Measurements from ENCODE around the gene ANO4. TPM values are rescaled to one million over a fixed set of nuclear protein-coding genes. Genes with fewer than 3 reads are reported as not detected.

ANO4 gene
- total RNA-seq, 1 donor from 2014 or later: not detected

DNA sequence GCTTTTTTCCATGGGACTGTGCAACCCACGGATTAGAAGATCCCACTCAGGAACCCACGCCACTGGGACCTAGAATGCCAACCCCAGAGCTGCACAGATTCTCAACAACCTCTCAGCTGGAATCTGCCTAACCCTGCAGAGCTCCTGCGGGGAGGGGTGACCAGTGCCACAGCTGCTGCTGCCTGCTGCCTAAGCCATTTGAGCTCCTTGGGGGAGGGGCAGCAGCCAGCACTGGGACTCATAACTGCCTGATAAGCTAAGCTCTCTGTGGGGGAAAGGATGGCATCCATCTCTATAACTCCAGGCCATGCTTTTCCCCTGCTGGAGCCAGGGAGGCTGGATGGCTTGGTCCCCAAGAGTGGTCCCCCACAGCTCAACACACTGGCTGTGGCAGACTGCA lies 232.6 kb downstream of the ANO4 start:
- H3K36me3 Mint-ChIP-seq (ENCODE audit: low read depth): no peaks in the 10 kb centered on the region
- no peaks in the 10 kb centered on the region for H3K27me3 Mint-ChIP-seq
- no peak overlapping the region for H3K4me3 Mint-ChIP-seq
- no peak for DNase-seq
- H3K9me3 Mint-ChIP-seq: peaks cover 25% of the 10 kb centered on the region
- H3K27ac Mint-ChIP-seq: no peak overlapping the region
- intact Hi-C loops (cut with micrococcal nuclease): no loop called here
- POLR2A ChIA-PET: no interaction called here
- TF ChIP-seq, protein P1, sequence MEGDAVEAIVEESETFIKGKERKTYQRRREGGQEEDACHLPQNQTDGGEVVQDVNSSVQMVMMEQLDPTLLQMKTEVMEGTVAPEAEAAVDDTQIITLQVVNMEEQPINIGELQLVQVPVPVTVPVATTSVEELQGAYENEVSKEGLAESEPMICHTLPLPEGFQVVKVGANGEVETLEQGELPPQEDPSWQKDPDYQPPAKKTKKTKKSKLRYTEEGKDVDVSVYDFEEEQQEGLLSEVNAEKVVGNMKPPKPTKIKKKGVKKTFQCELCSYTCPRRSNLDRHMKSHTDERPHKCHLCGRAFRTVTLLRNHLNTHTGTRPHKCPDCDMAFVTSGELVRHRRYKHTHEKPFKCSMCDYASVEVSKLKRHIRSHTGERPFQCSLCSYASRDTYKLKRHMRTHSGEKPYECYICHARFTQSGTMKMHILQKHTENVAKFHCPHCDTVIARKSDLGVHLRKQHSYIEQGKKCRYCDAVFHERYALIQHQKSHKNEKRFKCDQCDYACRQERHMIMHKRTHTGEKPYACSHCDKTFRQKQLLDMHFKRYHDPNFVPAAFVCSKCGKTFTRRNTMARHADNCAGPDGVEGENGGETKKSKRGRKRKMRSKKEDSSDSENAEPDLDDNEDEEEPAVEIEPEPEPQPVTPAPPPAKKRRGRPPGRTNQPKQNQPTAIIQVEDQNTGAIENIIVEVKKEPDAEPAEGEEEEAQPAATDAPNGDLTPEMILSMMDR (IDR thresholded peaks at IDR 0.05): no peak
- no peak for ATAC-seq (ENCODE audit: low read depth)
- no peaks in the 10 kb centered on the region for H3K4me1 Mint-ChIP-seq
- CTCF ChIA-PET: no interaction called here

DNA sequence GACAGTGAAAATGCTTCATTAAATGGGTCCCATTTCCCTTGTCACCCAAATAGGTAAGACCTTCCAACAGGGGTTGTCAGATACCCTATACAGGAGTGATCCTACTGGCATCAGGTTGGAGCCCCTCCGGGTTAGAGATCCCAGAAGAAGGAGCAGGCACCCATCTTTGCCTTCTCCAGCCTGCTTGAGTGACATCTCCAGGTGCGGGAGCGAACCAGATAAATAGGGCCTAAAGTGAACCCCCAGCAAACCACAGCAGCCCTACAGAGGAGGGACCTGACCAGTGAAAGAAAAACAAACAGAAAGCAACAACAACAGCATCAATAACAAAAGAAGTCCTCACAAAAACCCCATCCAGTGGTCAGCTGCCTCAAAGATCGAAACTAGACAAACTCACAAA lies 233.2 kb downstream of the ANO4 start:
- POLR2A ChIA-PET: no interaction called here
- Mint-ChIP-seq H3K27ac (no peak overlapping the region), H3K9me3 (peaks cover 26% of the 10 kb centered on the region), H3K36me3 (ENCODE audit: low read depth) (no peaks in the 10 kb centered on the region), H3K4me1 (no peaks in the 10 kb centered on the region), H3K4me3 (no peak overlapping the region), H3K27me3 (no peaks in the 10 kb centered on the region)
- intact Hi-C loops (cut with micrococcal nuclease): no loop called here
- no peak for DNase-seq
- TF ChIP-seq, protein P1 (IDR thresholded peaks at IDR 0.05): no peak
- no peak for ATAC-seq (ENCODE audit: low read depth)
- CTCF ChIA-PET: no interaction called here

DNA sequence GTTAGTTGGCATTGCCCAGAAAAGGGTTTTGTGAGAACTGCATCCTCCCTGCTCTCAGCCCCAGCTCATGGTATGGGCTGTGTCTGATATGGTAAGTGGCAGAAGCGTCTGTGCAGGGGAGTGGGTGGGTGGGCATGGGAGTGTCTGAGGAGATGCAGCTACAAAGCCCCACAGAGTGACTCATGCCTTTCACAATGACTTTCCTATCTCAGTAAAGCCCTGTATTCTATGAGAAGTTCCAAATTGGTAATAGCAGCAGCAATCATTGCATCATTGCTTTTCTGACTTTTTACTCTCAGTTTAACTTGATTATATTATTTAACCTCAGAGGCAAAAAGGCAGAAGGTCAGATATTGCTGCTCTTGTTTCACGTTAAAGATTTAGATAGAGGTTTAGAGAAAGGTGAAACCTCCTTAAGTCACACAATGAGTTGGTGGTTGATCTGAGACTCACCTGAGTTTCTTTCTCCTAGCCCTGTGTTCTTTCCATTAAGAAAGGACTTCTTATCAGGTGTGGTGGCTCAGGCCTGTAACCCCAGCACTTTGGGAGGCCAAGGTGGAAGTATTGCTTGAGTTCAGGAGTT lies 243.8 kb downstream of the ANO4 start:
- POLR2A ChIA-PET: no interaction called here
- H3K4me1 Mint-ChIP-seq: no peaks in the 10 kb centered on the region
- no peak for DNase-seq
- TF ChIP-seq, protein P1 (IDR thresholded peaks at IDR 0.05): no peak
- no peak for ATAC-seq (ENCODE audit: low read depth)
- intact Hi-C loops (cut with micrococcal nuclease): no loop called here
- no peaks in the 10 kb centered on the region for H3K36me3 Mint-ChIP-seq (ENCODE audit: low read depth)
- no peaks in the 10 kb centered on the region for H3K27me3 Mint-ChIP-seq
- no peak overlapping the region for H3K4me3 Mint-ChIP-seq
- CTCF ChIA-PET: no interaction called here
- H3K27ac Mint-ChIP-seq: no peak overlapping the region
- H3K9me3 Mint-ChIP-seq: peaks cover 12% of the 10 kb centered on the region

DNA sequence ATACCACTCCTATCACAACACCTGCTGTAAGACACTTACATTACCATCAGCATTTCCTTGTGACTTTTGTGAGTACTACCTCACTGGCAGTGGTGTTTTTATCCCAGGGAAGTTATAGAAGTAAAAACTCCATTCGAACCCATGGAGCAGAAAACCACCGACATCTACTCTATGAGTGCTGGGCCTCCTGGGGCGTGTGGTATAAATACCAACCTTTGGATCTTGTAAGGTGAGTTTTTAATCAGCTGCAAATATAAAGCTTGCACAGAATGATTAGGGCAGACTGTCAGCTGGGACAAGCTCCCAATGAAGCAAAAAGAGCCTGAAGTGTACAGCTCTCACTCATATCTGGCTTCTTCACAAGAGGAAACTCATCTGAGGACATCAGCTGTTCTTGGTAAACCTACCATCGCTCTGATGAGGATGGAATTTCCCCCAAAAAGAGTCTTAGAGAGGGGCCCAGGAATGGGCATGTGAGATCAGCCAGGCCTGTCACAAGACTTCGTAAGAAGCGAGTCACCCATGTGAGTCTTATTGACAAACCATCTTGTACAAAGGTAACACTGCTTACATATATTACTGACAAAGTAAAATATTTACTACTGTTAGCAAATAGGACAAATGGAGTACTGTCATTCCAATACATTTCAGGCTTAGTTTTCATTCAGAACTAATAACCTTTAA lies 245.4 kb downstream of the ANO4 start:
- intact Hi-C loops (cut with micrococcal nuclease): no loop called here
- Mint-ChIP-seq H3K9me3 (peaks cover 8% of the 10 kb centered on the region), H3K27ac (no peak overlapping the region), H3K36me3 (ENCODE audit: low read depth) (no peaks in the 10 kb centered on the region), H3K27me3 (no peaks in the 10 kb centered on the region), H3K4me1 (no peaks in the 10 kb centered on the region), H3K4me3 (no peak overlapping the region)
- CTCF ChIA-PET: no interaction called here
- TF ChIP-seq, protein P1 (IDR thresholded peaks at IDR 0.05): no peak
- no peak for ATAC-seq (ENCODE audit: low read depth)
- POLR2A ChIA-PET: no interaction called here
- no peak for DNase-seq

DNA sequence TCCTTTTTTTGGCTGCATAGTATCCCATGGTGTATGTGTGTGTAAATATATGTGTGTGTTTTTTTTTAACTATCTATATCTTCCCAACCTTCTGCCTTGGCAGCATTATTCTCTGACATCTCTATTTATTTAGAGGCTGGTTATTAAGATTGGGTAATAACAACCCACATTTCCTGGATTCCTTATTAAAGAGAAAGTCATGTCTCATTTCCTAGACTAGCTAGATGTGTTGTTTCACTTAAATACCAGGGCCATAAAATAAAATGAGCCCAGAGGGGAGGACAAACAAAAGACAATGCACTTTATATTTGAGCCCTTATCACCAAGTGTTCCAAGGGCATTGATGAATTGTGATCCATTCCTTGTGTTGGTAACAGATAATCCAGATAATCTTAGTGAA lies 246.4 kb downstream of the ANO4 start:
- Mint-ChIP-seq H3K27me3 (no peaks in the 10 kb centered on the region), H3K36me3 (ENCODE audit: low read depth) (no peaks in the 10 kb centered on the region), H3K4me3 (no peak overlapping the region), H3K27ac (no peak overlapping the region), H3K4me1 (no peaks in the 10 kb centered on the region), H3K9me3 (peaks cover 6% of the 10 kb centered on the region)
- DNase-seq (no peak), ATAC-seq (ENCODE audit: low read depth) (no peak)
- intact Hi-C loops (cut with micrococcal nuclease): no loop called here
- ChIA-PET CTCF (no interaction called here), POLR2A (no interaction called here)
- TF ChIP-seq, protein P1 (IDR thresholded peaks at IDR 0.05): no peak

Data from activated B cell treated with CpG ODN at 0.5 μM for 24 hours (primary cell).